ENCODE data around the gene PCDH10. TPM values are rescaled to one million over a fixed set of nuclear protein-coding genes. Genes with fewer than 3 reads are reported as not detected.
"Not testable (repeated sequence)": the region's sequence is repeated elsewhere in the genome, so short reads cannot be mapped to it uniquely, and the experiment has no call there.

The PCDH10 gene
- total RNA-seq, 1 donor from 2014 or later = 0.15 TPM

GRCh38 chr4:133190098-133190497 lies 41.0 kb downstream of the PCDH10 start:
- H3K4me3 Mint-ChIP-seq = no peak overlapping the region
- Histone ChIP-seq H3K27ac (no peak overlapping the region), H3K4me3 (no peak overlapping the region), H3K79me2 (ENCODE audit: low read depth) (no peaks in the 10 kb centered on the region), H3K9me3 (ENCODE audit: low read depth) (no peaks in the 10 kb centered on the region), H3K4me1 (no peaks in the 10 kb centered on the region), H3K4me2 (no peak overlapping the region), H3K27me3 (no peaks in the 10 kb centered on the region), H4K20me1 (ENCODE audit: low read depth) (no peaks in the 10 kb centered on the region), H3F3A (ENCODE audit: low read depth) (no peaks in the 10 kb centered on the region), H3K9ac (no peak overlapping the region), H3K36me3 (no peaks in the 10 kb centered on the region), H2AFZ (replicated peaks) (no peak overlapping the region)
- H3K4me1 Mint-ChIP-seq = no peaks in the 10 kb centered on the region
- no peak for TF ChIP-seq EZH2phosphoT487 (IDR thresholded peaks at IDR 0.05)
- no peak for TF ChIP-seq CTCF (IDR thresholded peaks at IDR 0.05)
- H3K27ac Mint-ChIP-seq = no peak overlapping the region
- no peak for DNase-seq (ENCODE audit: low spot score)
- H3K36me3 Mint-ChIP-seq = no peaks in the 10 kb centered on the region
- no peaks in the 10 kb centered on the region for H3K9me3 Mint-ChIP-seq
- H3K27me3 Mint-ChIP-seq (ENCODE audit: insufficient read depth, low read depth) = no peaks in the 10 kb centered on the region

- DNase-seq (ENCODE audit: low spot score) = no peak
- no peak overlapping the region for H3K27ac Mint-ChIP-seq
- no peak overlapping the region for H3K27ac ChIP-seq
- H3K27me3 Mint-ChIP-seq (ENCODE audit: insufficient read depth, low read depth) = peaks cover 3% of the 10 kb centered on the region
- H3K79me2 ChIP-seq (ENCODE audit: low read depth) = no peaks in the 10 kb centered on the region
- TF ChIP-seq CTCF (IDR thresholded peaks at IDR 0.05) = no peak
- TF ChIP-seq EZH2phosphoT487 (IDR thresholded peaks at IDR 0.05) = no peak
- no peak for TF ChIP-seq EZH2 (IDR thresholded peaks at IDR 0.05)
- H3K9me3 Mint-ChIP-seq = no peaks in the 10 kb centered on the region
- H3K36me3 Mint-ChIP-seq = no peaks in the 10 kb centered on the region
- H3K9ac ChIP-seq = no peak overlapping the region
- H3K4me1 ChIP-seq = no peaks in the 10 kb centered on the region
- no peaks in the 10 kb centered on the region for H3F3A ChIP-seq (ENCODE audit: low read depth)
- H3K4me1 Mint-ChIP-seq = no peaks in the 10 kb centered on the region
- no peaks in the 10 kb centered on the region for H3K36me3 ChIP-seq
- H3K4me3 ChIP-seq = no peak overlapping the region
- peak overlapping the region; percentile 9 for H2AFZ ChIP-seq (replicated peaks)
- no peaks in the 10 kb centered on the region for H3K27me3 ChIP-seq
- H4K20me1 ChIP-seq (ENCODE audit: low read depth) = no peaks in the 10 kb centered on the region
- no peak overlapping the region for H3K4me2 ChIP-seq
- H3K9me3 ChIP-seq (ENCODE audit: low read depth) = no peaks in the 10 kb centered on the region
- no peak overlapping the region for H3K4me3 Mint-ChIP-seq
Measured at GRCh38 chr4:133208694-133209285, 59.7 kb downstream of the PCDH10 start.

GRCh38 chr4:133233922-133234321 lies 84.8 kb downstream of the PCDH10 start:
- no peak overlapping the region for H3K27ac ChIP-seq
- no peaks in the 10 kb centered on the region for H3K36me3 ChIP-seq
- no peak overlapping the region for H2AFZ ChIP-seq (replicated peaks)
- no peaks in the 10 kb centered on the region for H3K9me3 ChIP-seq (ENCODE audit: low read depth)
- no peaks in the 10 kb centered on the region for H3F3A ChIP-seq (ENCODE audit: low read depth)
- no peak overlapping the region for H3K9ac ChIP-seq
- no peak overlapping the region for H3K4me3 ChIP-seq
- Mint-ChIP-seq H3K36me3 (no peaks in the 10 kb centered on the region), H3K4me1 (no peaks in the 10 kb centered on the region), H3K9me3 (peaks cover 2% of the 10 kb centered on the region), H3K4me3 (no peak overlapping the region), H3K27me3 (ENCODE audit: insufficient read depth, low read depth) (no peaks in the 10 kb centered on the region), H3K27ac (no peak overlapping the region)
- no peaks in the 10 kb centered on the region for H4K20me1 ChIP-seq (ENCODE audit: low read depth)
- TF ChIP-seq EZH2phosphoT487 (IDR thresholded peaks at IDR 0.05) (no peak), CTCF (IDR thresholded peaks at IDR 0.05) (no peak), EZH2 (IDR thresholded peaks at IDR 0.05) (no peak)
- H3K4me2 ChIP-seq = no peak overlapping the region
- no peaks in the 10 kb centered on the region for H3K79me2 ChIP-seq (ENCODE audit: low read depth)
- DNase-seq (ENCODE audit: low spot score) = no peak
- no peaks in the 10 kb centered on the region for H3K4me1 ChIP-seq
- no peaks in the 10 kb centered on the region for H3K27me3 ChIP-seq

GRCh38 chr4:133240451-133240850 lies 91.4 kb downstream of the PCDH10 start:
- H3K79me2 ChIP-seq (ENCODE audit: low read depth); H3K4me3 ChIP-seq; H3K36me3 ChIP-seq; H3K9me3 ChIP-seq (ENCODE audit: low read depth); H3K9me3 Mint-ChIP-seq; H3K27me3 Mint-ChIP-seq (ENCODE audit: insufficient read depth, low read depth); H2AFZ ChIP-seq (replicated peaks); H3K27me3 ChIP-seq; H3K9ac ChIP-seq; H3K27ac ChIP-seq; H3K4me1 Mint-ChIP-seq; H3K36me3 Mint-ChIP-seq; H3K4me1 ChIP-seq; H3K27ac Mint-ChIP-seq; H4K20me1 ChIP-seq (ENCODE audit: low read depth); H3F3A ChIP-seq (ENCODE audit: low read depth); DNase-seq (ENCODE audit: low spot score); H3K4me3 Mint-ChIP-seq; H3K4me2 ChIP-seq: not testable (repeated sequence)

Measured in neural progenitor cell (in vitro differentiated cells).